Body of pancreas (tissue), 4 donors: ENCODE results near the gene RYR3.

Source experiments
- CTCF ChIP-seq, 7 experiments: fragments of 450-650 bp in 4 of 7; fragments of 200-600 bp in 3 of 7; sonication (generic) in 3 of 7; IDR thresholded peaks; one replicate each; pipeline ENCODE4 v1.5.1; 2016 to 2019; ENCODE audit warnings: antibody characterized with exemption in 7 of 7
- POLR2A ChIP-seq, 3 donors: fragments of 450-650 bp; IDR thresholded peaks; one replicate each; pipeline ENCODE4 v1.6.1; 2016; ENCODE audit warnings: antibody characterized with exemption in 3 of 3, mild to moderate bottlenecking in 2 of 3

DNA sequence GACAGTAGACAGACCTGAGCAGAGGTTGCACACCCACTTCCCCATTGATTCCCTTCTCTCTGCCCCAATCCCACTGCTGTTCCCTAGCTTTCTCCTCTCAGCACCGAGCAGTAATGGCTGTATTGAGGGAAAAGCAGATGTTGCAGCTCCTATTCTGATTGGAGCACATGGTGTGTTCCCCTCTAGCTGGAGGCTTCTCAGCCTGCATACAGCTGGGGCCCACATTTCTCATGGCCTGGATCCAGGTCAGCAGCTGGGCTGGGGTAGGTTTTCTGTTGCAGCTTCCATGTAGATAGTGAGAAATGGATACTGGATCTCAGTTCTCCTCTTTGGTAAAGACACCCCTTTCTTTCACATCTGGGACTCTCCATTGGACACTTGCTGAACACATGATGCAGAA, 50.1 kb downstream of the RYR3 start:
- no peak for TF ChIP-seq CTCF (IDR thresholded peaks at IDR 0.05)
- no peak for TF ChIP-seq POLR2A (IDR thresholded peaks at IDR 0.05)
